ENCODE results near the gene TGFA. TPM values are rescaled to one million over a fixed set of nuclear protein-coding genes. Genes with fewer than 3 reads are reported as not detected.

TGFA gene
- total RNA-seq, 4 donors from 2014 or later = 19.2 to 62.4 (median 41.7) TPM

GRCh38 chr2:70519453-70519852 lies 34.2 kb downstream of the TGFA start:
- 81% methylated on average over 2 of the region's 2 CpGs for WGBS
- peaks cover 43% of the 10 kb centered on the region for H3K4me1 ChIP-seq
- no peak for DNase-seq (ENCODE audit: low spot score in 2 of 2)
- no peaks in the 10 kb centered on the region for H3K27me3 ChIP-seq
- no peak overlapping the region for H3K4me3 ChIP-seq
- no peaks in the 10 kb centered on the region for H3K9me3 ChIP-seq
- no peak for TF ChIP-seq EP300 (IDR thresholded peaks at IDR 0.05)
- no peak for TF ChIP-seq POLR2A (IDR thresholded peaks at IDR 0.05)
- no peak for TF ChIP-seq CTCF (IDR thresholded peaks at IDR 0.05)
- TF ChIP-seq POLR2AphosphoS5 (IDR thresholded peaks at IDR 0.05) = no peak
- H3K36me3 ChIP-seq = no peaks in the 10 kb centered on the region
- no peak overlapping the region for H3K27ac ChIP-seq

GRCh38 chr2:70518557-70518956 lies 35.1 kb downstream of the TGFA start:
- WGBS = 100% methylated on average over 1 of the region's 1 CpG
- no peak for DNase-seq (ENCODE audit: low spot score in 2 of 2)

GRCh38 chr2:70517804-70518203 lies 35.8 kb downstream of the TGFA start:
- H3K27ac ChIP-seq = no peak overlapping the region
- DNase-seq (ENCODE audit: low spot score in 2 of 2) = no peak
- no peaks in the 10 kb centered on the region for H3K9me3 ChIP-seq
- H3K27me3 ChIP-seq = no peaks in the 10 kb centered on the region
- H3K4me3 ChIP-seq = no peak overlapping the region
- TF ChIP-seq CTCF (IDR thresholded peaks at IDR 0.05) (no peak), EP300 (IDR thresholded peaks at IDR 0.05) (no peak), POLR2A (IDR thresholded peaks at IDR 0.05) (no peak), POLR2AphosphoS5 (IDR thresholded peaks at IDR 0.05) (no peak)
- WGBS = 69% methylated on average over 5 of the region's 7 CpGs
- peaks cover 32% of the 10 kb centered on the region for H3K4me1 ChIP-seq
- no peaks in the 10 kb centered on the region for H3K36me3 ChIP-seq

More at GRCh38 chr2:70518557-70518956, 35.1 kb downstream of the TGFA start:
- no peaks in the 10 kb centered on the region for H3K36me3 ChIP-seq
- H3K4me1 ChIP-seq = peaks cover 38% of the 10 kb centered on the region
- no peak for TF ChIP-seq EP300 (IDR thresholded peaks at IDR 0.05)
- no peak for TF ChIP-seq POLR2AphosphoS5 (IDR thresholded peaks at IDR 0.05)
- TF ChIP-seq POLR2A (IDR thresholded peaks at IDR 0.05) = no peak
- no peak for TF ChIP-seq CTCF (IDR thresholded peaks at IDR 0.05)
- H3K27ac ChIP-seq = no peak overlapping the region
- H3K9me3 ChIP-seq = no peaks in the 10 kb centered on the region
- H3K27me3 ChIP-seq = no peaks in the 10 kb centered on the region
- H3K4me3 ChIP-seq = no peak overlapping the region

- H3K27me3 ChIP-seq = no peaks in the 10 kb centered on the region
- no peaks in the 10 kb centered on the region for H3K36me3 ChIP-seq
- peaks cover 32% of the 10 kb centered on the region for H3K4me1 ChIP-seq
- WGBS = 36% methylated on average over 5 of the region's 5 CpGs
- no peak overlapping the region for H3K27ac ChIP-seq
- TF ChIP-seq EP300 (IDR thresholded peaks at IDR 0.05) = no peak
- TF ChIP-seq CTCF (IDR thresholded peaks at IDR 0.05) = no peak
- TF ChIP-seq POLR2A (IDR thresholded peaks at IDR 0.05) = no peak
- TF ChIP-seq POLR2AphosphoS5 (IDR thresholded peaks at IDR 0.05) = no peak
- H3K9me3 ChIP-seq = no peaks in the 10 kb centered on the region
- no peak for DNase-seq (ENCODE audit: low spot score in 2 of 2)
- H3K4me3 ChIP-seq = no peak overlapping the region
Observed at GRCh38 chr2:70516596-70516995, 37.0 kb downstream of the TGFA start.

- no peak overlapping the region for H3K27ac ChIP-seq
- no peak for TF ChIP-seq POLR2A (IDR thresholded peaks at IDR 0.05)
- TF ChIP-seq EP300 (IDR thresholded peaks at IDR 0.05) = no peak
- no peak for TF ChIP-seq CTCF (IDR thresholded peaks at IDR 0.05)
- TF ChIP-seq POLR2AphosphoS5 (IDR thresholded peaks at IDR 0.05) = no peak
- no peak for DNase-seq (ENCODE audit: low spot score in 2 of 2)
- no peak overlapping the region for H3K4me3 ChIP-seq
- 19% methylated on average over 4 of the region's 4 CpGs for WGBS
- no peaks in the 10 kb centered on the region for H3K9me3 ChIP-seq
- no peaks in the 10 kb centered on the region for H3K36me3 ChIP-seq
- H3K27me3 ChIP-seq = no peaks in the 10 kb centered on the region
- H3K4me1 ChIP-seq = peaks cover 32% of the 10 kb centered on the region
Observed at GRCh38 chr2:70515938-70516337, 37.7 kb downstream of the TGFA start.
